ENCODE measurements around the gene NRXN3.

Gene NRXN3

GRCh38 chr14:79562185-79562584 is 1392.0 kb downstream of the NRXN3 start:
- no peak for DNase-seq

- DNase-seq, result no peak
Measured at GRCh38 chr14:79564371-79564770, 1394.2 kb downstream of the NRXN3 start.

GRCh38 chr14:79567306-79567705 is 1397.1 kb downstream of the NRXN3 start:
- no peak for DNase-seq

- no peak for DNase-seq
Measured at GRCh38 chr14:79568594-79568993, 1398.4 kb downstream of the NRXN3 start.

DNA sequence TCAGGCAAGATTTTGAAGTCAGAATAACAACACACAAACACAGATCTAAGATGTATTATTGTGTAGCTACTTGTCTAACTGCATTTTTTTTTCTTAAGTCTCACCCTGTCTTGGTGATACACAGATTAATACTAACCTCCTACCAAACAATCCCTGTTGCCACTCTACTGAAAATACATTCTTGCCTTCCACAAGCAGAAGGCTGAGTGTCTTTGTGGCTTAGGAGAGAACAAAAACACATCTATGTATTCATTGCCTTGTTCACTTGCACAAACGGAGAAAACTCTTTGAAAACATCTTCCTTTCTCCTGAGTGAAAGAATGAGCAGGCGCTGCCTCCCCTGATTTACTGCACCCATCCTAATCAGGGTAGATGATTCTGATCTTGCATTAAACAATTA is 1398.9 kb downstream of the NRXN3 start:
- DNase-seq, result no peak

DNA sequence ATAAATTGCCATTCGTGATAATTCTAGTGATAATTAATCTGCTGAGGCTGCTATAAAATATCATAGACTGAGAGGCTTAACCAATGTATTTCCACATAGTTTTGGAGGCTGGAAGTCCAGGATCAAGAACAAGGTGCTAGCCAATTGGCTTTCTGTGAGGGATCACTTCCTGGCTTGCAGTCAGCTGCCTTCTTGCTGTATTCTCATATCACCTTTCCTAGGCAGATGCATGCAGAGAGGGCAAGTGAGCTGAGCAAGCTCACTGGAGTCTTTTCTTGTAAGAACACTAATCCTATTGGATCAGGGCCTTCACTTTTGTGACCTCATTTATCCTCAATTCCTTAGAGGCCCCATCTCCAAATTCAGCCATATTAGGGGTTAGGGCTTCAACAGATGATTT is 1400.5 kb downstream of the NRXN3 start:
- no peak for DNase-seq

DNA sequence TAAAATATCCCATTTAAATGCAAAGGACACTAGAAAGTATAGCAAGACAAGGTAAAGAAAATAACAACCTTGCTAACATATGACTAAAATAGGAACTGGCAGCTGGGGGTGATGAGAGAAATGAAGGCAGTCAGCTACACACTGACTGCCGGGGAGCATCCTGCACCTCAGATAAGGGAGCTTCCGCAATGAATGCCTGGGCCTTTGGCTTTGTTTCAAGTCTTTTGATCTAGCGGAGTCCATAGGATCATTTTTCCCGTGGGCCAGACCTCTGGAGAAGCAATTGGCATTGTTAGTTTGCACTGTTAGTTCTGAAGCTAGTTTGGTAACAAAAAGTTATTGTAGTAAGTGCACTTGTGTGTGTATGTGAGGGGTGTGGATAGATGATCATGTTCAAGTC is 1401.2 kb downstream of the NRXN3 start:
- DNase-seq, result no peak

DNA sequence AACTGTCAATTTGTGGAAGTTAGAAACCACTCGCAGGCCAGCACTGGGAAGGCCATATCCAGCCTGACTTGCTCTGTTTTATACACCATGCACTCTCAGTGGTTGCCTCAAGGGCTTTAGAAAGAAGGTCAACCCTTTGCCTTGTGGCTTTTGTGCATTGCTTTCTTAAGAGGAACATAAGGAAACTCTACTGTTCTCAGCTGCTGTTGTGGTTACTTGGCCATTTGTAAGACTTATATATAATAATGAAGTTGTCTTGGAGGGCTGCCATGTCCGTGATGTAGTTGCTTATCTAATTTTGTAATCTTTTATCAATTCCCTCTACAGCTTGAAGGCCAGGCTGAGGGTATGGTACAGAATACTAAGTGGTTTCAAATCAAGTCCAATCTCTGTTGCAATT is 1403.3 kb downstream of the NRXN3 start:
- no peak for DNase-seq

- no peak for DNase-seq
Measured at GRCh38 chr14:79575032-79575431, 1404.9 kb downstream of the NRXN3 start.

DNA sequence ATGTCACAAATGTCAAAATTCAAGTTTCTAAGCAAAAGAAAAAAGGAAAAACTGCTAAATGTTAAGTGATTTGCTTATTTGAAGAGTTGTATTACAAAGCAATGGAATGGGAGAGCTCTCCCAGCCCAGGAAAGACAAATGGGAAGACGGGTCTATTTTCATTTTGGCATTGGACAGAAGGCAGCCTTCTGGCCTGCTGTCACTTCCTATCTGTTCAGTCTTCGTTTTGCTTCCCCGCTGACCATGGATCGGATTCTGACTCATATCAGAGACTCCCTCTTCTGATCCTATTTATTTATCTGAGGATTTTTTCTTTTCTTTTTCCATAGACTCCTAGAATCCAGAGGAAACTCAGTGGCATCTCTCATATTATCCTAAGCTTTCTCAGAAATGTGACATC is 1406.3 kb downstream of the NRXN3 start:
- no peak for DNase-seq

GRCh38 chr14:79578470-79578869 is 1408.3 kb downstream of the NRXN3 start:
- no peak for DNase-seq

GRCh38 chr14:79580414-79580813 is 1410.2 kb downstream of the NRXN3 start:
- DNase-seq, result no peak

DNA sequence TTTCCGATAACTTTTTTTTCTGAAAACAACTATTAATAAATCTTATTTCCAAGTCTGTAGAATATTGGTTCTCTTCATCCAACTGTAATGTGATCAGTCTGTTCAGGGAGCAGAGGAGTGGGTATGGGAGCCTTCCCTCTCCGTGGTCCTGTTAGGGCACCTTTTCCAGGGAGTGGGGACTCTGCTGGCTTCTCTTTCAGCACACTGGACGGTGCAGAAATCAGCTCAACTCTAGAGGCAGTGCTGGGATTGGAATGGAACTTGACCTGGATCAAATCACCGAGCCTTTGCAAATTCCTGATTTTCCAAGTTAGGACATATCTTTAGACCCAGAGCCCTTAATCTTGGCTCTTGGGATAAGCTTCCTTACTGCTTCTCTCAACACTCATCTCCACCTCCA is 1410.7 kb downstream of the NRXN3 start:
- no peak for DNase-seq

GRCh38 chr14:79581912-79582576 is 1411.9 kb downstream of the NRXN3 start:
- DNase-seq, result no peak

DNA sequence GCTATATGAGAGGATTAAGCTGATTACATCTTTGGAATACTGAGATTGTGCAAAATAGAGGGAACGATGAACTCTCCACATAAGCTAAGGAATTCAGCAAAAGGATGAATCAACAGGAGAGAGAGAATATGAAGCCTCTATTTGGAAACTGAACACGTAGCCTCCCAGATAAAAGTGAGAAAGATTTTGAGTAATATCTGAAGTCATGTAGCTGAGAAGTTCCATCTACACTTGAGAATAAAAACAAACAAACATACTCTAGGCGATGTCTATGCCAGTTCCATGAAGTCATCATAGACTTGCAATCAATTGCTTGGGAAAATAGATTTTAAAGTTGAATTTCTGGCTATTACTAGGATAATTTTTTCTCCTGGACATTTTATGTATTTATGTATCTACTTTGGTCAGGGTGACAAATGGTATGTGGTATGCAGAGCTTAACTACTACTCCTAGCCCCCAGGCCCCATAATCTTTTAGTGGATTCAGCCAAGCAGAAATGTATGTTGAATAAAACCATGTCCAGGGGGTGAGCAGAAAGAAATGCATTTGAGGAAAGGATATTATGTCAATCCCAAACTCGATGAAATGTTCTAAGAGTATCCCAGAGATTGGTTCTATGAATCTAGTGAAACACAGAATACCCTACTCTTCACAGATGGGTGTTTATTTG is 1413.7 kb downstream of the NRXN3 start:
- no peak for DNase-seq

GRCh38 chr14:79584679-79585078 is 1414.5 kb downstream of the NRXN3 start:
- peak in 2 of 56 donors; percentile 2 to 4 for DNase-seq

DNA sequence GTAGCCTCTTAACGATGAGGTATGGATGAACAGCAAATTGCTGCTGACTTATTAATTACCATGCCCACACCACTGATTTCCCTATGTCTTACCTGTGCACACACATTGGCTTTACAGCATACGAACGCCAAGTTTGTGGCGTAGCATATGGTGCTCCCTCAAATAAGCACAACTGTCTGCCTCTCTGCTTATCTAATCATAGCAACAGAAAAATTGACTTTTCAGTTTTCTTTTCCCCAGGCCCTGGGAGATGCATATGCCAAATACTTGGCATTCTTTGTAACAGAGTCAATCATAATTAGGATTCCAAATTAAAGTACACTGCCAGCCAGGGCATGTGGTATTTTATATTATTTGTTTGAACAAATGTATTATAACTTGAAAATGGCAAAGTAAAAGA is 1415.7 kb downstream of the NRXN3 start:
- no peak for DNase-seq

GRCh38 chr14:79586416-79586815 is 1416.2 kb downstream of the NRXN3 start:
- DNase-seq, result no peak

DNA sequence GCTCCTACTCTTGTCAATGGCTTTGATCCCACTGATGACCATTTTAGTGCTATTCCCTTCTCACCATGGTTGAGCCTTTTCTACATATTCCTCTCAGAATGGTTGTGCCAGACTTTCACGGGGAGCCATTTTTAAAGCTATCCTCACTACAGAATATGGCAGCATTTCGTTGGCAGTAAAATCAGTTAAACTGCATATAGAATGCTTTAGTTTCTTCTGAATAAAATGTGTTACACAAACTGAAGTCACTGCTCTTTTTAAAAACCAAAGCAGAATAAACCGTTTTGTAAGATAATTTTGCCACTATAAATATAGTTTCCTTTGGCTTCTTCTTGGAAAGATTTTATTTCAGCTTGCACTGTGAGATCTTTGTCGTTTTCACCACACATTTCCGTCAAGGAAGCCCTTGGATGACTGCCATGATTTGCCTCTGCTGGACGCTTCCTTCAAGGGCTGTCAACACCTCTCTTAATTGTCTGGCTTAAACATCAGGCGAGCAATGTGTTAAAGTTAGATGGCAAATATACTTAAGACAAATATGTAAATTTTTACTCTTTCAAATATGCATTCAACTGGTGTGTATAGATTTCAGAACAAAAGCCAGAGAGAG is 1416.9 kb downstream of the NRXN3 start:
- no peak for DNase-seq

DNA sequence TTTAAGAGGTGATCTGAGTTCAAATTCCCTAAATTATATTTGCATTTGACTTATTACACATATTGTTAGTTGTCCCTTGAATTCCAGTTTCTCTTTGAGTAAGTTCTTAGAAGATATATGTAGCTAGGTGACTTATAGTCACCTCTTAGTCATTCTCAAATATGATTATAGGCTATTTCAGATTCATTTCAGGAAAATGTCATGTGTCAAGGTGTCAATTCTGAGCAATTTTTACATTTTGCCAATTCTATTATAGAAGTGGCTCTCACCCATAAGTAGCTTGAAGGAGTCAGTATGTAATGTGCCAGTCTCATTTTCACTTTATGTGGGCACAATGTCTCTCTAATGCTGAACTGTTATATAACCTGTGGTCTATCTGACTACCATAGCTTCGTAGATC is 1417.7 kb downstream of the NRXN3 start:
- no peak for DNase-seq

DNA sequence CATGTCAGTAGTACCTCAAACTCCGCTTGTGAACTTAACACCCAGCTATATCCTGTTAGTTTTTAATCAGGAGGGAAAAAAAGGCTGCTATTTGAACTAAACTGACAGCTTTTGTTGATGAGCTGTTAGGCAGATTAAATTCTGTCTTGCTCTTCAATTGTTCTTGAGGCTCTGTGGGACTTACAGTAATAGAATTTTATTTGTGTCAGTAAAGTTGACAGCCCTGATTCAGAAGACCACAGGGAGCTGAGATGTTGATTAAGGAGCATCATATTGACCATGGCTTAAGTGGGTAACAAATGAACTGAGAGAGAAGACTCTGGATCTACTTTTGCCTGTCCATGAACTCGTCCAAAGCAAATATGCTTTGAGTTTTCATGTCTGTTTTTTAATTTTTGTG is 1418.2 kb downstream of the NRXN3 start:
- DNase-seq, result no peak

- no peak for DNase-seq
Measured at GRCh38 chr14:79596551-79596950, 1426.4 kb downstream of the NRXN3 start.

- no peak for DNase-seq
Measured at GRCh38 chr14:79597566-79597965, 1427.4 kb downstream of the NRXN3 start.
